HG03442 (cell line): Measurements from ENCODE around the gene ZRANB1.

Experiments used
- ATAC-seq: cut with Tn5 transposase; IDR thresholded peaks from one replicate; pipeline ENCODE4 v1.9.1; 2021; ENCODE audit warnings: mild to moderate bottlenecking, moderate library complexity; ENCODE audit not compliant: unreplicated experiment

The ZRANB1 gene

DNA sequence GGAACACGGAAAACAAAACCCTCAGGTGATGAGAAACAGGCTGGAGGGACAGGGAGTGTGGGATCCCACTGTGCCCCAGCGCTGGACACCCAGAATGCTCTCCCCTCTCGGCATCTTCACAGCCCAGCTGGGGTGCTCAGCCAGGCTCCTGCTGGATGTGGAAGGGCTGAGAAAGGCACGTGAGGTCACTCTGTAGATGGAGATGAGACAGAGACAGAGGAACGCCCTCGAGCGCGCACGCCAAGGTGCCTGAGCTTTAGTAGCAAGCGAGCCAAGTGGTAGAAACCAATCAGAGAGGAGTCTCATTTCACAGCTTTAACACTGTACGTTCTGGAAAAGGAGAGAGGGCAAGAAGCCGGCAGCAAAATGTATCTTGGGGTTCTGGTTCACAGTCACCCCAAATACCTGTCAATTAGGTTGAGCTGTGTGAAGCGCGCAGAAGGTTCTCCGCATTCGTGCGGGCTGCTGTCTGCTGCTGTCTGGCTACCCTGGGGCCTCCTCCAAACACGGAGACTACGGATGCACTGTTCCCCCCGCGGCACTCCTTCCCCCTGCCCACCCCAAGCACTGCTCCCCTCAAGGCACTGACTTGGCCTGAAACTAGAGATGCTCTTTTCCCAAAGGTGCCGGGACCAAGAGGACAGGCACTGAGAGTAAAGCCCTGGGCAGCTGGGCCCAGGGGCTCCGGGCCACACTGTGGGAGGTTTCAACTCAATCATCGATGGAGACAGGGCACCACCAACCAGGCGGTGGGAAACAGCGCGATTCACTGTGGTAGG is 91.4 kb downstream of the ZRANB1 start:
- no peak for ATAC-seq

DNA sequence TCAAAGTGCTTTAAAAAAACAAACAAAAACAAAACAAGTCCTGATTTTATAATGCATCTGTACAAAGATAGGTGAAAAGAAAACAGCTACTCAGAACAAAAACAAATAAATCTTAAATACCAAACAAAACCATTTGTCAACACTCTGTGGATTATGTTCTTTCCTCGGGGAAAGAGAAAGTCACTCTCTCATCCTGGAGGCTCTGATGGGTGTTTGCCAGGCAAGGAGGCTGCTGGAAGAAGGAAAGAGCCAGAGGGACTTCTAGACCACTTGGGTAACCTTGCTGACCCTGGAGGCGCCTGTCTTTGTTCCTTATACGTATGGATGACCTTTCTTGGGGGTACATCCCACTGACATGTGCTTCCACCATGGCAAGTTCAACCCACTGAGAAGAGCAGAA is 92.8 kb downstream of the ZRANB1 start:
- no peak for ATAC-seq

DNA sequence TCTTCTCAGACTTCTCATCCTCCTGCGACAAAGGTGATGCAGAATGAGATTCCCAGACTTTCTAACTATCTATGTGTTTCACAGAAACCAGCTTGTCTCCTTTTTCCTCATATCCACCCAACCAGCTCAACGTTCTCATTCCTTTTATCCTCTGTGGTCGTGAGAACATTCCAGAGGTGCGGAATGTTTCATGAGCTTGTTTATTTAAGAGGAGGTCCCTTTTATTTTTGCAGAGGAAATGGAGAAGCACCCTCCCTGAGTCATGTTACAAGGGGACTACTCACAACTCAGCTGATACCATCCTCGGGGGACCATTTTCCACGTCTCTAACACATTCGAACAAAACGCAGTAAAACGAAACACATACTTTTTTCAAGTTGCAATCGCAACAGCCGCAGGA is 93.2 kb downstream of the ZRANB1 start:
- no peak for ATAC-seq

DNA sequence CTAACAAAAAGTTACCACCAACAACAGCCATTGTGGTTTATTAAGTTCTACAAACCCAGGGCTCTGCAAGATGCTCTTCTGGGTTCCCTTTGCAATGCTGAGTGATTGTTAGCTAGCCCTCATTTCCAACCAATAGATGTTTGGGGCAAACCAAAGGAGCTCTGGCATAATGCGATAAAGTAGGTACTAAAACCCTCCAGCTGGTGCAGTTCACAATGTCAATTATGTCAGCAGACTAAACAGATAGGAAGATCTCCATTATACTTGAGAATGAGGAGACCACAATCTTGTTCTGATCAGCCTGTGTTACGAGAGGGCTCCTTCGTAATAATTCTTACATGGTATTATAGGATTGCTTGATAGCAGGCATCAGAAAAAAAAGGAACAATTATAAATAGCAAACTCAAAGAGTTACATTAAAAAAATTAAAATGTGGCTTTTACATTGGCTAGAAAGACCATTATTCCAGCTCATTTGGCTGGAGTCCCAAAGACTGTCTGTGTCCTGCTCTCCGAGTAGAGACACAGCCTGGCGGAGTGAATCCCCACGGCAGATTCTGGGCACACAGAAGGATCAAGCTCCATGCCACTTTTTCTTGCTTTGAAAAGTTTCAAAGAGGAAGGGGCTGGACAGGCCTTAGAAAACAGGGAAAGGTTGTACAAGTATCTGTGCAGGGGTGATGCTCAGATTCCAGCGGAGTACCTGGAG is 93.8 kb downstream of the ZRANB1 start:
- ATAC-seq, result no peak

DNA sequence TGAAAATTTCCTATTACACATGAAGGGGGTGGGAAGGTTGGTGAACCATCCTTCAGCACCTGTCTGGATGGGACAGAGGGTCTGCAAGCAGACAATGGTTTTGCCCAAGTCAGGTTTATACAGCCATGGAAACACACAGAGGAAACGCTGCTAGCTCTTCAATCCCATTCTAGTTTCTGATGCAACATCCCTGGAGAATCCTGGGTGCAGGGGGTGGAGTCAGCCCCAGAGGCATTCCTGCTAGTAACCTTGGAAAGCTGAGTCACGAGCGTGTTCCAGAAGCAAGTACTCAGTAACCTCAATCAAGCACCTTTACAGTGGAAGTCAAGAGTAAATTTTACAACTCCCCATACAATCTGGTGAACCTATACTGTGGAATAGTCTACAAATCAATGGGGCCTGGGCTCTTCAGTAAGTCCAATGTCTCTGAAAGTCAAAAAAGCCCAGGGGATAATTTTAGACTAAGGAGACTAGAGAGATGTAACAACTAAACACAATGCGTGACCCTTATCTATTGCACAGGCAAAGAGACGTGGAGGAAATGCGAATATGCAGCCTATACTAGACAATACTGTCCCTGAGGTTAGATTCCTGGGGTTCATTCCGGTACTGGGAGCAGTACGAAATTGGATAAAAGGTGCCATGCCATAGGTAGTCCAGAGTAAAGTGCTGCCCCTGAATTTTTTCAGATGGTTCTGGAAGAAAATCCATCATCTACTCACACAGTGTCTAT is 95.4 kb downstream of the ZRANB1 start:
- ATAC-seq, result no peak
